H1 (cell line): ENCODE results near the gene ABHD16A. TPM values are rescaled to one million over a fixed set of nuclear protein-coding genes. Genes with fewer than 3 reads are reported as not detected.

Experiments used
- BCL11A ChIP-seq, 2 experiments: IDR thresholded peaks; one replicate each; pipeline ENCODE4 v1.6.1; 2011; ENCODE audit warnings: low read depth in 2 of 2, low read length in 2 of 2, mild to moderate bottlenecking in 2 of 2
- CHD2 ChIP-seq: IDR thresholded peaks from 2 replicates; pipeline ENCODE4 v1.6.1; 2012; ENCODE audit warnings: low read length, improper control_type of control experiment
- CHD7 ChIP-seq: fragments of 300-600 bp; sonication (generic); IDR thresholded peaks from 2 replicates; pipeline ENCODE4 v1.7.1; 2012; ENCODE audit warnings: low read length, moderate library complexity, mild to moderate bottlenecking, inconsistent platforms; ENCODE audit not compliant: insufficient replicate concordance
- CREB1 ChIP-seq: IDR thresholded peaks from 2 replicates; pipeline ENCODE4 v1.6.1; 2012; ENCODE audit warnings: inconsistent platforms
- EGR1 ChIP-seq: IDR thresholded peaks from 2 replicates; pipeline ENCODE4 v1.6.1; 2011; ENCODE audit warnings: low read depth, low read length, borderline replicate concordance
- EP300 ChIP-seq, 2 experiments: IDR thresholded peaks; 1 replicate in 1 of 2; 2 replicates in 1 of 2; pipeline ENCODE4 v1.6.1; 2011 to 2012; ENCODE audit warnings: low read depth in 2 of 2, low read length in 2 of 2, mild to moderate bottlenecking in 2 of 2, borderline replicate concordance in 1 of 2, inconsistent platforms in 1 of 2, moderate library complexity in 1 of 2
- JUND ChIP-seq: IDR thresholded peaks from 2 replicates; pipeline ENCODE4 v1.6.1; 2011; ENCODE audit warnings: mild to moderate bottlenecking, improper control_type of control experiment, low read length
- RNF2 ChIP-seq: fragments of 200-900, 300-1000 bp; sonication (generic); IDR thresholded peaks from 2 replicates; pipeline ENCODE4 v1.7.1; 2016; ENCODE audit warnings: borderline replicate concordance, low read depth, mild to moderate bottlenecking, antibody characterized with exemption, low read length; ENCODE audit not compliant: poor library complexity, severe bottlenecking; ENCODE audit errors: missing control alignments
- TAF7 ChIP-seq: optimal IDR thresholded peaks from 2 replicates; pipeline ENCODE3; 2011; ENCODE audit warnings: low read depth, mild to moderate bottlenecking, inconsistent platforms, low read length, moderate library complexity, borderline replicate concordance
- polyA plus RNA-seq, 7 experiments: library from polyadenylated mRNA; depleted of rRNA in 3 of 7; stranded (reverse) in 5 of 7; unstranded in 2 of 7; fragments of >200 nt in 5 of 7; fragments of 200-250 nt in 2 of 7; gene quantifications; 1 replicate in 5 of 7; 2 replicates in 1 of 7; 4 replicates in 1 of 7; pipeline versions ENCODE4 v1.2.1 to v1.2.3, GENCODE V29; 2011 to 2013; ENCODE audit warnings: missing spikeins in 2 of 7, mixed read lengths in 2 of 7
- total RNA-seq: library from RNA; stranded (reverse); fragmentation: NEBNext Ultra II Directional; extraction: Animal tissue kit (Norgen Biotek cat#: 25700); gene quantifications from 2 replicates; pipeline ENCODE4 v1.2.1, GENCODE V29; 2021

The ABHD16A gene
- total and polyA plus RNA-seq, 2 of the 8 experiments (the other 6 are each of a cell fraction or from before 2014, with no cell fraction given) = 32.9 to 40.2 TPM

- TF ChIP-seq CHD7 (no peak), CREB1 (peak; percentile 53; the same call in 1 of the 2 replicates), RNF2 (peak; percentile 27), CHD2 (peak; percentile 80; the same call in 1 of the 2 replicates), BCL11A (IDR thresholded peaks at IDR 0.05; ENCODE audit: low read depth in 2 of 2, low read length in 2 of 2) (no peak), JUND (no peak), TAF7 (no peak), EP300 (IDR thresholded peaks at IDR 0.05; ENCODE audit: borderline replicate concordance in 1 of 2, low read depth in 2 of 2, low read length in 2 of 2) (peak in 1 of 2 experiments; percentile 35; a peak in 1 of 3 replicates), EGR1 (no peak; the same call in 1 of the 2 replicates)
These were observed 36.7 kb upstream of the ABHD16A start, which contains the start of gene MSH5 (continued) for GRCh38 chr6:31739639-31740396.
